HG03460 (cell line): ENCODE results near the gene EYA2.
"Not testable (repeated sequence)": the region's sequence is repeated elsewhere in the genome, so short reads cannot be mapped to it uniquely, and the experiment has no call there.

Source experiments
- ATAC-seq: cut with Tn5 transposase; IDR thresholded peaks from one replicate; pipeline ENCODE4 v1.9.1; 2021; ENCODE audit not compliant: unreplicated experiment

EYA2 gene

DNA sequence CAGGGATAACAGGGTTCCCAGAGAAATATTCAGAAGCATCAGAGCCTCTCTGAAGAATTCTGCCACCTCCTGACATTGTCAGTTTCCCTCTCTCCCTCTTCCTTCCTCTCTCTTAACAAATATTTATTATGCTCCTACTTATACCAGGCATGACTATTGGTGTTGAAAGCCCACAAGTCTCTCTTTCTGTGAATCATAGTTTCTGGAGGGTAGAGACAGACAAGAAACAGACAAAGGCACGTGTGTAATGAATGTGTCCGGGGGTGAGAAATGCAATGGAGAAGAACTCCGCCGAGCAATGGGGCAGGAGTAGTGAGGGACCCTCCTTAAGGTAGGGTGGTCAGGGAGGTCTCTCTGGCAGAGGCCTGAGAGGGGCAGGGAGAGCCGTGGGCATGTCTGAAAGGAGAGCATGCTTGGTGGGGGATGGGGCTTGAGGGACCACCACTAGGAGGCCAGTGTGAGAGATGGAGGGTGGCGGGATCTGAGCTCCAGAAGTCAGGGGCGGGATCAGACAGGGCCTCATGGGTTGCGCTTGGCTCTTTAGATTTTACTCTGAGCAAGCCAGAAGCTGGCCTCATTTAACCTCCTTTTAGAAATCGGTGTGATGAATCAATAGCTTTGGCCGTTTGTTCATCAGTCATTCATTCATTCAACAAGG lies 57.3 kb downstream of the EYA2 start:
- ATAC-seq, result no peak

DNA sequence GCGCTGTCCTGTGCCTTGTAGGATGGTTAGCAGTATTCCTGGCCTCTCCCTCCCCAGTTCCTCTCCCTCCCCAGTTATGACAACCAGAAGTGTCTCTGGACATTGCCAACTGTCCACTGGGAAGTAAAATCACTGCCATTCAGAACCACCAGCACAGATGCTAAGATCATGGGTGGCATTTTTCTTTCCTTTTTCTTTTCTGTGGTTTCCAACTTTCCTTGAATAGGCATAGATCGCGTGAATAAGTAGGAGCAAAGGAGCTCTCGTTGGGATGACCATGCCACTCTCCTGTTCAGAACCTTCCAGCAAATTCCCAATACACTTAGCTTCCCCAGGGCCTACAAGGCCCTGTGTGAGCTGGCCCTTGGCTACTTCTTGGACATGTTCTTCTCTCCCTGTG lies 59.0 kb downstream of the EYA2 start:
- no peak for ATAC-seq

DNA sequence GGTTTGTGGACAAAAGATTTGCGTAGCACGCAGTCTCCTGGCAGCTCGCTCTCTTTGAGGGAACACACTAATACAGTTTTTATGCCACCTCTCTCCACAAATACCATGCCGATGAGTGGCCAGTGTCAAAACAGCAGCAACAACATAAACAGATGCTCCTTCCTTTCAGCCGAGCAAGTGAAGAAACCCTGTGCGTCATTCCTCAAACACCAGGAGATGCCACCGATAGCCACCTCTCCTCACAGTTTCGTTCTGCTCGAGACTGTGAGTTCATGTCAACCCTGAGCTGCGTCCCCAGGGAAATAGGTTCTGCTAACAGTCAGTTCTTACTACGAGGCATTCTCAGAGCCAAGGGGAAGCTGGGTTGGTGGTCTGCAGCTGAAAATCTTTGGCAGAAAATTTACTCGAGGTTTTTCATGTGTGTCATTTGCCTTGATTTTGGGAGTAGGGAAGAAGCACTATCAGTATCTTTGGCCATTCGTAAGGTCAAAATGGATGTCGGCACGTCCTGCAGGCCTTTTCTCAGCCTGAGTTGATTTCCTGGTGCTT lies 59.9 kb downstream of the EYA2 start:
- no peak for ATAC-seq

DNA sequence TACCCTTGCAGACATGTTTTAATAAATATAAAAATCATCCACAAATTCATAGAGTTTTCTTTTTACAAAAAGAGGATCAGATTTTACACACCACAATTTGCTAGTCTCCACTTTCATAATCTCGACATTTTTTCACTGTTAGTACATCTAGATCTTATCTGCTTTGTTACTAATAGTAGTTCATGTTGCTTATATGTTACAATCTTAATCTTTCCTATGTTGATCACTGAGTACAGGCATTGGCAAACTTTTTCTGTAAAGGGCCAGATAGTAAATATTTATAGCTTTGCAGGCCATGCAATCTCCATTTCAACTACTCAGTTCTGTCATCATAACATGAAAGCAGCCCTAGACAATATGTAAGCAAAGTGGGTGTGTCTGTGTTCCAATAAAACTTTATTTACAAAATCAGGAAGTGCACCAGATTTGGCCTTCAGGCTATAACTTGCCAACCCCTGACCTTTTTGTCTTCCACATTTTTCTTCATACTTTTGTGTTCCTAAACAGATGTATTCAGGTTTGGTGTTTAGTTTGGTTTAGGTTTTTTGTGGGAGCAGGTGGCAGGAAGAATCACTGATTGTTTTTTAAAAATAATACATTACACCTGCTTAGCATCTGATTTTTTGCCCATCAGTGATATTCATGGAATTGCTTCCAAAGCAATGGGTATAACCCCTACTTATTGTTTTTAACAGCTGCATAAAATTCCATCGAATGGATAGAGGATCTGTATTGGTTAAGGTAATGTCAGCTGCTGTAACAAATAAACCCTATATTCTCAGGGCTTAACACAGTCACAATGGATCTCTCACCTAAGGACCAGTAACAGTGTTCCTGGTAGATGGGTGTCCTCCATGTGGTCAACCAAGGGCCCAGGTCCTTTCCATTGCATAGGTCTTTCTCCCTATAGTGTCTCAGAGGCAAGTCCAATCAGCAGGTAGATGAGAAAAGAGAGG lies 61.2 kb downstream of the EYA2 start:
- no peak for ATAC-seq

DNA sequence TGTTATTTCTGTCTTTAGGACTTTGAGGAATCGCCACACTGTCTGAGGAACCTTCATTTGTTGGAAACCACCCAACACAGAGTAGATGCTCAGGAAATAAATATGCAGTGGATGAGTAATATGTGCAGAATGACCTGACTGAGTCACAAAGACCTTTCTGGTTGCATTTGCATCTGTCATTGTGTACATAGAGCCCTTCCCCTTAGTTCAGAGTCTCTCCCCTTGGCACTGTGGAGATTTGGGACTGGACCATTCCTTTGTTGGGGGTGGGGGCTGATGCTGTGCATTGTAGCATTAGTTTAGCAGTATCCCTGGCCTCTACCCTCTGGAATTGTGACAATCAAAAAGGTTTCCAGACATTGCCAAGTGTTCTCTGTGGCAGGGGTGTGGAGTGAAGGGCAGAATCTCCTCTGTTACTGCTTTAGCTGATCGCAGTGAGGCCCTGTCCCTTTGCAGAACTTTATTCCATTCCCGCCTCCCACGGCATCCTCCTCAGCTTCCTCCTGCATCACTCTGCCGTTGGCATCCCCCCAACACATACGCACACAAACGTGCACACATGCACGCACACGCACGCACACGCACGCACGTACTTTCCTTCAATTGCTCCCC lies 64.5 kb downstream of the EYA2 start:
- ATAC-seq, result no peak

DNA sequence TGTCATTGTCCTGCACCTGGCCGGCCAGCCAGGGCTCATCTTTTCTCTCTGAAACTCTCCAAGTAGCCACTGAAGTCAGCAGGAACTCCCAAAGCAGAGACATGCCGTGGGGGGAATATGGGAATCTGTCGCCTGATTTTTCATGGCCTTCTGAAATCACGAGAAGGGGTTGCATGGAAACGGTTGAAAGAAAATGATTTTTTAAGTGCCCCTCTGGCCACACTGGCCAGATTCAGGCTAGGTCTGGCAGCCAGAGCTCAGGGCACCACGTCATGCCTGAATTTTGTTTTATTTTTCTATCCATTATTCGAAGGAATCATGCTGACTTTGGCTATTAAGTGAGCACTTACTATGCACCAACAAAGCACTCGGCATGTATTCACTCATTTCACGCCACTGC lies 65.2 kb downstream of the EYA2 start:
- ATAC-seq, result no peak

DNA sequence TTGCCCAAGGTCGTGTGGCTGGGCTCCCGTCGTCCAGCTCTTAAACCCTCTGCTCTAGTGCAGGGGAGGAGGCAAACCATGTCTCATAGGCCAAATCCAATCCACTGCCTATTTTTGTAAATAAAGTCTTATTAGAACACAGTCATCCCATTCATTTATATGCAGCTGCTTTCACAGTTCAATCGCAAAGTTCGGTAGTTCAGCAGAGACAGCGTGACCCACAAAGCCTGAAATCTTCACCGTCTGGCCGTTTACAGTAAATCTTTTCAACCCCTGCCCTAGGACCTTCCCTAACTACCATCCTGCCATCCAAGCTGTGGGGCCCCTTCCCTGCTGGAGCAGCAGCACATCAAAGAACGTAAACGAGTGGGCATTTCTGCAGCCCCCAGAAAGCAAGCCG lies 65.9 kb downstream of the EYA2 start:
- no peak for ATAC-seq

DNA sequence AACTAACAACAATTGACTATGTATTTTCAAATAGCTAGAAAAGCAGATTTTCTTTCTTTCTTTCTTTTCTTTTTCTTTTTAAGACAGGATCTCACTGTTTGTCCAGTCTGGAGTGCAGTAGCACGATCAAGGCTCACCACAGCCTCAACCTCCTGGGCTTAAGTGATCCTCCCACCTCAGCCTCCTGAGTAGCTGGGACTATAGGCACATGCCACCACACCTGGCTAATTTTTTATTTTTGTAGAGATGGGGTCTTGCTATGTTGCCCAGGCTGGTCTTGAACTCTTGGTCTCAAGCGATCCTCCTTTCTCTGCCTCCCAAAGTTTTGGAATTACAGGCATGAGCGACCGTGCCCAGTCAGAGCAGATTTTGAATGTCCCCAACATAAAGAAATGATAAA lies 67.3 kb downstream of the EYA2 start:
- ATAC-seq, result not testable (repeated sequence)

DNA sequence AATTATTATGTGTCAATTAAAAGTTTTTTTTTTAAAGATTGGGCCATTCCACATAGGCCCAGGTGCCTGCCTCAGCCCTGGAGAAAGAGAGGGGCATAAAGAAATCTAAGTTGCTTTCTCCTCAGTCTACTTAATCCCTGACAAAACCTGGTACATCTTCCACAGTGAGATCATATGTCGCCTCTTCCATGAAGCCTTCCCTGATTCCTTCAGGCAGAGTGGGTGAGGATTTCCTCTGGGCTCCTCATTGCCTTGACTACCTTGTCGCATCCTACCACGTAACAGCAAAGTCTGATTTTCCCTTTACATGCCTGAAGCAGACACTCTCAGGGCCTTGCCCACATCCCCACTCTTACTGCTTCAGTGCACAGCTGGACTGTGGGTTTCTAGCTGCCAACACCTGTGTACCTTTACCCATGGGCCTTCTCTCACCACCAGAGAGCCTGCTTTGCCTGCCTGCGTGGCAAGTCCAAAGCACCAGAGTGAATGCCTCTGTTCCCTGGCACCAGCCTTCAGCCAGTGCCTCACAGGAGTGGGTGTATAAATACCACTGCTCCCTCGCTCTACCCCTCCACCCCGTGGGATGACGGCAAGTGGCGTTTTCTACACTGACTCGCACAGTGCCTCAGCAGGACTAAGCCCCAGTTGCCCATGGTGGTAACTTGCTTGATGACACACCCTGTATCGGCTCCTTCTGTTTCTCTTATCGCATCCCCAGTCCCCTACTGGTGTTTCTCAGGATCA lies 68.0 kb downstream of the EYA2 start:
- ATAC-seq, result no peak

DNA sequence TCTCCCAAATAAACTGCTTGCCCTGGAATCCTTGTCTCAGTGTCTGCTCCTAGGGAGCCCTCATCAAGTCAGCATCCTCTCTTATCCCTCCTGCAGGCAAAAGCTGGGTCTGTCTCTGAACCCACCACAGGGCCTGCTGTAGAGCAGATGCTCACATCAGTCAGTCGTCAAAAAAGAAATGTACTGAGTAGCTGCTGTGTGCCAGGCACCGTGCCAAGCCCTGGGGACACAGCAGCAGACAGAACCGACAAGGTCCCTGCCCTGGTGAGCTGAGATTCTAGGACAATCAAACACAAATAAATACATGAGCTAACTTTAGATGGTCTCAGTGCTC lies 68.5 kb downstream of the EYA2 start:
- no peak for ATAC-seq

DNA sequence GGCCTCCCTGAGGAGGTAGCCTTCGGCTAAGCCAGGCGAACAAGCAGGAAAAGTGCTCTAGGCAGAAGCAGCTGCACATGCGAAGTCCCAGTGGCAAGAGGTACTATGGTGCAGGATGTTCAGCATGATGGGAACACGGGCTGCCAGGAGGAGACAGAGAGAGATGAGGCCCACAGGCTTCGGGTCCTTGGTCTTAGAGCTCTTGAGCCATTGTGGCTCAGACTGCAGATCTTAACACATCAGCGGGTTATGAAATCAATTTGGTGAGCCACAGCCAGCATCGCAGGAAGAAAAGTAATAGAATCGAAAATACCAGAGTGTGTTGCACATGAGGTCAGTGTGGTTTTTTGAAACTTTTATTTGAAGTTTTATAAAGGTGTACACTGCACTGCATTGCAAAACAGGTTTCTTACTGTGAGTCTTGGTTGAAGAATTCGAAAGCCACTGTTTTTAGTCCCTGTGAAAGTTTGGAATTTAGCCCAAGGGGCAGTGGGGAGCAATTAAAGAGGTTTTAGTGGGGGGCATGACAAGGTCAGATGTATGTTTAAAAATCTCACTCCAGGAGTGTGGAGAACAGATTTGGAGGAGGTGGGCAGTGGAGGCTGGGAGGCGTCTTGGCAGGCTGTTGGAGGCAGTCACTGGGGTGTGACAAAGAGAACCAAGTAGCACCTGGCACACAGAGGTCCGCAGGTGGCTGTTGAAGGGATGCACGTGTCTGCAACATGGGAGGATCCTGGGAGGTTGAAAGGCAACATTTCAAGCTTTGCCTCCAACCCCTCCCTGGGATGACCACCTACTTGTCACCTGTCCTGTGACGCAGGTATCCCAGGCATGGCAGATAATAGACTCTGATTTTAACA lies 69.3 kb downstream of the EYA2 start:
- ATAC-seq, result no peak

DNA sequence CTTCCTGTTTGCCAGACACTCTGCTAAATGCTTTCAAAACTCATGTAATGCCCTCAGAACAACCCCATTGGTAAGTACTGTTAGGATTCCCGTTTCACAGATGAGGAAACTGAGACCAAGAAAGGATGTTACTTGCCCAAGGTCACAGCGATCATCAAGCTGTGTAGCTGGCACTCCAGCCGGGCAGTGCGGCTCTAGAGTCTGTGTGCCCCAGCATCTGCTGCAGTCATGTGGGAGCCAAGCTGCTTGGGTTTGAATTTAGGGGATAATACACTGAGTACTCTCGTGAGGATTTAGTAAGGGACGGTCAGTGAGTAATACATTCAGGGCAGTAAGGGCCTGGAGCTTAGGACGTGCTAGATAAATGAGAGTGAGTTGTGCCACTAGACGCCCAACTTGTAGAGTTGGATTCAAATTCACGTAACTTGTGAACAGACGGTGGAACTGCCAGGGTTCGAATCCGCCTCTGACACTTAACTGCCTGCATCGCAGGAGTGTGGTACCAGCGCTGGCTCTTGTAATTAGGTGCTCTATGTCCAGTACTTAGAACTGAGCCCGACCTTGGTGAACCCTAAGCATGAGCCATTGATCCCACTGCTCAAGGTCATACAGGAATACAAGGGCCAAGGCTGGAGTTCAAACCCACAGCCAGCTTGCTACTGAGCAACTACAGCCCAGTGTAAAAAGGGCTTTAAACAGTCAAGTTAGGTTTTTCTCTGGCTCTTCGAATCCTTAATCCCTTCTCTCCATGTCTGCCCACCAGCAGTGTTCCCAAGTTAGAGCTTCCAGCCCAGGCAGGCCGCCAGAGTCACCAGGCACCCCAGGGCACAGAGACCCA lies 70.2 kb downstream of the EYA2 start:
- no peak for ATAC-seq

DNA sequence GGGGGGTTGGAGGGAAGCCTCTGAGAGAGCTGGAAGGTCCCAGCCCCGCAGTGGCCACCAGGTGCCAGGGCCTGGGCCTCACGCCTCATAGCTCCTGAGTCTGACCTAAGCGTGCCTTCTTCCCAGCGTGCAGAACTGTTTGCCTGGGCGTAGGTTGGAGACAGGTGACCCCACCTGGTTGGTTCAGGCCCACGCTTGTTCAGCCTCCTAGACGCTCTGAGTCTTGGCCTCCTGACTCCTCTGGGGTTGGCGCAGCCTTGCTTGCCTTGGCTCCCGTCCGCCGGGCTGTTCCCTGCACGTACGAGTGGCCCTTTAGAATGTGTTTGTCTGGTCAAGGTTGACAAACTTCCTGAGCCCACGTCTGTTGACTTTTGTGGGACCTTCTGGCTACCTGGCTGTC lies 70.8 kb downstream of the EYA2 start:
- no peak for ATAC-seq

DNA sequence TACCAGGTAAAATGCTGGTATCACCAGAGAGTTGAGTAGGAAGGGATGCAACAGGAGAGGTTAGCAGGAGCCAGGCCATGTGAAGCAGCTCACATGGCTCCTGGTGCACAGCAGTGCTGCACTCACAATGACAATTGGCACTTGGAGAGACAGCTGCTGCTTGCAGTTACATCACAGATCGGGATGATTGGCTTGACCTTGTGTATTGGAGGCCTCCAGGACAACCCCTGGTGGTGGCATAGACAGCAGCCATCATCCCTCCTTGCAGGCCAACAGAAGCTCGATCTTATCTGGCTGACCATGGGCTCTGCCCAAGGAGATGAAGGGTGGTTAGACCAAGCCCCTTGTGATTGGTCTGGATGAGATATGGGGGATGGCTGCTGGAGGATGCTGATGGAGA lies 73.0 kb downstream of the EYA2 start:
- ATAC-seq, result no peak

DNA sequence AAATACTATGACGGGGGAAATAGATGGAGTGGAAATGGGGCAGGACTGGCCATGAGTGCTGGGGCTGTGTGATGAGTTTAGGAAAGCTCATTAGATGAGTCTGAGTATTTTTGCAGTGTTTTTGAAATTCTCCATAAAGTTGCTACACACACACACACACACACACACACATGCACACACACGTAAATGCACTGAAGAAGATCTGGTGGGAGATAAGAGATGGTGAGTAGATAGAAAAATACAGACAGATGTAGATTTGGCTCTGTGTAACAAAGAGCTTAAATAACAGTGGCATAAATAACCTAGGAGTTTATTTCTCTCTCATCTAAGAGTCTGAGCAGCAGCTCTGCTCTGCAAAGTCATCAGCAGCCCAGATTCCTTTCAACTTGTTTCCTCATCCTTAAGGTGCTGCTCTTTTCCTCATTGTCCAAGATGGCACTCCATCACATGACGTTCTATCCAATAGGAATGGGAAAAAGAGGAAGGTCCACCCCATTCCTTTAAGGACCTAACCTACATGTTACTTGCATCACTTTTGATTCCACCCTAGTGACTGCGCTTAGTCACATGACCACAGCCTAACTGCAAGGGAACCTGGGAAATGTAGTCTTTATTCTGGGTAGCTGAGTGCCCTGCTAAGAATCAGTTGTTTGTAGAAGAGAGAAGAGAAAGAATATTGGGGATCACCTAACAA lies 76.4 kb downstream of the EYA2 start:
- ATAC-seq, result no peak

DNA sequence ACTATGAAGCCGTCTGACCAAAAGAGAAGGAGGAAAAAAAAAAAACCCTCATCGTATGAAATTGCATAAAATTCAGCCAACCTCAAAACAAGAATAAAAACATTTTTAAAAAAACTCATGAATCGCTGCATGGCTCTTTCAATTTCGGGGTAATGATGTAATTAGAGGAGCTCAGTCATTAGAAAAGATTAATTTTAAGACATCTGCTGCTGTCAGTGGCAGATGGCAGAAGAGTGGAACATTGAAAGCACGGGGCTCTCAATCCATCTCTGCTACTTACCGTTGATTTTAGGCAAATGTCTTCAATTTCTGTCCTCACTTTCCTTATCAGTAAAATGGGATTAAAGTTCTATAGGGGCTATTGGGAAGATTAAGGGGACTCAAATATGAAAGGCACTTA lies 79.1 kb downstream of the EYA2 start:
- ATAC-seq, result no peak

DNA sequence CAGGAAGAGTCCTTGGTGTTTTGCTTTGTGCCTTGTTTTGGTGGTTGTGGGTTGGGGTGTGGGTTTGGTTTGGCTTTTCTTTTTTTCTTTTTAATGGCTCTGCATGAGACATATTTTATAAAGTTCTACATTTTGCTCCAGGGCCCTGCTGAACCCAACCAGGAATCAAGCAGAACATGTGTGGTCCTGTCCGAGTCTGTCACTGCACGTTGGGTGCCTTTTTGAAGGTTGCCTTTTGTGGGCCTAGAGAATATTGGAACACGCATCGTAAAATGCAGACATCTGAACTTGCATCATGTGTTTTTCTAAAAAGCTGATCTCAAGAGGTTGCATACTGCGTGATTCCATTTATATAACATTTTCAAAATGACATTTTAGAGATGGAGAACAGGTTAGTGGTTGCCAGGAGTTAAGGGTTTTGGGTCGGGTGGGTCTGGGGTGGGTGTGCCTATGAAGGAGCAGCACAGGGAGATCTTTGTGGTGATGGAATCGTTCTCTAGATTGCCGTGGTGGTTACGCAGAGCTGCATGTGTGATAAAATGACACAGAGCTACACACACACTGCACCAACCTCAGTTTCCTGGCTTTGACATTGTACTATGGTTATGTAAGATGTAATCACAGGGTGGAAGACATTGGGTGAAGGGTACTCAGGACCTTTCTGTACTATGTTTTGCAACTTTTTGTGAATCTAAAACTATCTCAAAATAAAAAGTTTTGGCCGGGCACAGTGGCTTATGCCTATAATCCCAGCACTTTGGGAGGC lies 80.2 kb downstream of the EYA2 start:
- ATAC-seq, result no peak

DNA sequence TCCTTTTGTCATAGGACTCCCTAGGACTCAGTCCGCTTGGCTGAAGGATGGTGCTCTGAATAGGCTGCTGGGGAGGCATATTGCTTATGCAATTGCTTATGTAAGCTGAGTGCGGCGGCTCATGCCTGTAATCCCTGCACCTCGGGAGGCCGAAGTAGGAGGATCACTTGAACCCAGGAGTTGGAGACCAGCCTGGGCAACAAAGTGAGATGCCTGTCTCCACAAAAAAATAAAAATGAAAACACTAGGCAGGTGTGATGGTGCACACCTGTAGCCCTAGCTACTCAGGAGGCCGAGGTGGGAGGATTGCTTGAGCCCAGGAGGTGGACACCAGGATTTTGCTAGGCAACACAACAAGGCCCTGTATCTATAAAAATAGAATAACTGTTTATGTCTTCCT lies 81.3 kb downstream of the EYA2 start:
- no peak for ATAC-seq
